Glutamatergic neuron (in vitro differentiated cells): ENCODE results near the gene SLC39A8. TPM values are rescaled to one million over a fixed set of nuclear protein-coding genes. Genes with fewer than 3 reads are reported as not detected.

ENCODE experiments used
- DNase-seq: peaks from one replicate; pipeline ENCODE4 v3.0.0; 2022
- H3K27ac Mint-ChIP-seq: one replicate; pipeline ENCODE4 v1.8.0; 2020; ENCODE audit warnings: mild to moderate bottlenecking, mixed read lengths, inconsistent platforms; ENCODE audit not compliant: unreplicated experiment
- H3K27me3 Mint-ChIP-seq: one replicate; pipeline ENCODE4 v1.8.0; 2020; ENCODE audit warnings: mild to moderate bottlenecking, moderate library complexity, mixed read lengths, inconsistent platforms; ENCODE audit not compliant: unreplicated experiment
- H3K36me3 Mint-ChIP-seq: one replicate; pipeline ENCODE4 v1.8.0; 2020; ENCODE audit warnings: mild to moderate bottlenecking, mixed read lengths, inconsistent platforms; ENCODE audit not compliant: unreplicated experiment
- H3K4me1 Mint-ChIP-seq: one replicate; pipeline ENCODE4 v1.8.0; 2020; ENCODE audit warnings: mild to moderate bottlenecking, low read depth, mixed read lengths, inconsistent platforms; ENCODE audit not compliant: unreplicated experiment
- H3K4me3 Mint-ChIP-seq: one replicate; pipeline ENCODE4 v1.8.0; 2020; ENCODE audit warnings: mild to moderate bottlenecking, mixed read lengths, inconsistent platforms; ENCODE audit not compliant: unreplicated experiment
- H3K9me3 Mint-ChIP-seq: one replicate; pipeline ENCODE4 v1.8.0; 2020; ENCODE audit warnings: mild to moderate bottlenecking, moderate library complexity, mixed read lengths, inconsistent platforms; ENCODE audit not compliant: unreplicated experiment
- CTCF ChIP-seq: fragments of 200-600 bp; sonication (generic); IDR thresholded peaks from one replicate; pipeline ENCODE4 v1.5.0; 2021; ENCODE audit not compliant: partially characterized antibody, unreplicated experiment
- total RNA-seq: library from RNA; stranded (reverse); fragmentation: NEBNext Ultra II Directional; extraction: Animal tissue kit (Norgen Biotek cat#: 25700); gene quantifications from one replicate; pipeline ENCODE4 v1.2.1, GENCODE V29; 2021; ENCODE audit not compliant: unreplicated experiment

Gene SLC39A8
- total RNA-seq, 1 donor from 2014 or later, result 0.83 TPM

- no peak for DNase-seq
- no peak overlapping the region for H3K27ac Mint-ChIP-seq
- H3K27me3 Mint-ChIP-seq, result no peaks in the 10 kb centered on the region
- TF ChIP-seq CTCF, result peak; percentile 65
- no peak overlapping the region for H3K4me3 Mint-ChIP-seq
- H3K36me3 Mint-ChIP-seq, result no peaks in the 10 kb centered on the region
- H3K4me1 Mint-ChIP-seq, result peaks cover 4% of the 10 kb centered on the region
- H3K9me3 Mint-ChIP-seq, result no peaks in the 10 kb centered on the region
Observed at GRCh38 chr4:102299354-102300107, 45.8 kb downstream of the SLC39A8 start.

DNA sequence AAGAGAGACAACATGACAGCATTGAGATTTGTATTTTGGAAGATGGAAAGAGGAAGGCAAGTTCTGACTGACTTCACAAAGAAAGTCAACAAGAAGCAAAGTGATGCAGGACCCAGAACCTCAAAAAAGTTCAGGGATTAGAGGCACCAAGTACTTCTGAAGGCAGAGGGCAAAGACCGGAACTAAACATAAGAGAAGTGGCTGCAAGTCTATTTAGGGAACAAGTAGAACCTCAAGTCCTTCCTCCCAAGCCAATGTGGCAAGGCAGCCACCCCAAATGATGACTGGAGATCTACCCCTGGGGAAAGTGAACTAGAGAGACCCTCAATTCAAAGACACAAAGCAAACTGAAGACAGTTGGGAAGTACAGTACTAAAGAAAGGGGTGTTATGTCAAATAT is 46.6 kb downstream of the SLC39A8 start:
- Mint-ChIP-seq H3K27me3 (no peaks in the 10 kb centered on the region), H3K9me3 (no peaks in the 10 kb centered on the region), H3K36me3 (no peaks in the 10 kb centered on the region), H3K4me1 (peaks cover 4% of the 10 kb centered on the region), H3K4me3 (no peak overlapping the region), H3K27ac (no peak overlapping the region)
- no peak for DNase-seq
- no peak for TF ChIP-seq CTCF

DNA sequence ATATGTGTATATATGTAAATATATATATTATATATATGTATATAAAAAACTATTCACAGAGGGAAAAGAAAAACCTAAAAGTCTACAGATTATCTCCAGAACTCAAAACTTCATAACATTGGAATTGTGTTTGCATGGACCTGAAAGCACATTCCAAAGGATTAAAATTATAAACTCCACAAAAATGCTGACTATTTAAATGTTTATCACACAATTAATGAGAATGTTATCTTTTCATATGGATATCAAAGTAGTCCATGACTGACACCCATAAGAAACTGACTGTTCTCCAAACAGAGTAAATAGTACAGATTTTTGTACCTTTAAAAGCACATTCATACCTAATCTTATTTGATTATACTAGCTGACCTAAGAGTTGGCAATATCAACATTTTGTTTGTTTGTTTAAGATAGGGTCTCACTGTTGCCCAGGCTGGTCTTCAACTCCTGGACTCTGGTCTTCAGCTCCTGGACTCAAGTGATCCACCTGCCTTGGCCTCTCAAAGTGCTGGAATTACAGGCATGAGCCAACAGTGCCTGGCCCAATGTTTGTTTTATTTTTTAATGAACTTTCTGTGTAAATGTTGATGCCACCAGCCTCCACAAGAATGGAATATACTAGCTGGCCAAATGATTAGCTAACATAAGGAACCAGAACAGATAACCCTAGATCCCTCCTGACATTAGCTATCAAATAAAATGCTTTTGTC is 50.0 kb downstream of the SLC39A8 start:
- Mint-ChIP-seq H3K4me3 (no peak overlapping the region), H3K4me1 (no peaks in the 10 kb centered on the region), H3K36me3 (no peaks in the 10 kb centered on the region), H3K9me3 (no peaks in the 10 kb centered on the region), H3K27me3 (no peaks in the 10 kb centered on the region), H3K27ac (no peak overlapping the region)
- TF ChIP-seq CTCF, result no peak
- no peak for DNase-seq

- H3K36me3 Mint-ChIP-seq, result no peaks in the 10 kb centered on the region
- H3K4me3 Mint-ChIP-seq, result no peak overlapping the region
- no peak overlapping the region for H3K27ac Mint-ChIP-seq
- H3K27me3 Mint-ChIP-seq, result no peaks in the 10 kb centered on the region
- no peak for TF ChIP-seq CTCF
- H3K9me3 Mint-ChIP-seq, result no peaks in the 10 kb centered on the region
- no peaks in the 10 kb centered on the region for H3K4me1 Mint-ChIP-seq
- DNase-seq, result no peak
Observed at GRCh38 chr4:102288497-102288896, 56.8 kb downstream of the SLC39A8 start.

GRCh38 chr4:102285831-102286230 is 59.5 kb downstream of the SLC39A8 start:
- no peaks in the 10 kb centered on the region for H3K36me3 Mint-ChIP-seq
- no peaks in the 10 kb centered on the region for H3K27me3 Mint-ChIP-seq

More at GRCh38 chr4:102285831-102286230, 59.5 kb downstream of the SLC39A8 start:
- H3K9me3 Mint-ChIP-seq, result no peaks in the 10 kb centered on the region
- no peak for DNase-seq
- H3K4me1 Mint-ChIP-seq, result no peaks in the 10 kb centered on the region
- no peak for TF ChIP-seq CTCF
- no peak overlapping the region for H3K27ac Mint-ChIP-seq
- H3K4me3 Mint-ChIP-seq, result no peak overlapping the region
